Measurements from ENCODE around the gene CNTNAP2.

- no peak for TF ChIP-seq CTCF (IDR thresholded peaks at IDR 0.05)
- TF ChIP-seq POLR2AphosphoS5 (IDR thresholded peaks at IDR 0.05), result no peak
Measured at GRCh38 chr7:147432576-147432975, 1316.0 kb downstream of the CNTNAP2 start.
